ENCODE data around the gene SDHAF3.
"Not testable (repeated sequence)": the region's sequence is repeated elsewhere in the genome, so short reads cannot be mapped to it uniquely, and the experiment has no call there.

SDHAF3 gene

DNA sequence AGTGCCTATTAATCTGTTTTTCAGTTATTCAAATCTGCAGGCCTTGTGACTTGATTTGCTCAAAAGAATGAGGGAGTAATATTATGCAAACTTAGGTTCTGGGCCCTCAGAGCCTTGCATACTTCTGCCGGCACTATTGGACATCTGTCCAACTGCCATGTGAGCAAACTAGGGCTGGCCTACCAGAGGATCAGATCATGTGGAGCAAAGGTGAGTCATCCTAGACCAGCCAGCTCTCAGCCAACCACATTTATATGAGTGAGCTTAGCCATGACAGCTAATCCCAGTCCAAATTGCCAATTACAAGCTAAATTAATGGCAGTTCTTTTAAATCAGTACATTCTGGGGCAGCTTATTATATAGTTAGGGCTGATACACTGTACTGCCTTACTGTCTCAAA lies 69.6 kb downstream of the SDHAF3 start:
- TF ChIP-seq, protein P1, sequence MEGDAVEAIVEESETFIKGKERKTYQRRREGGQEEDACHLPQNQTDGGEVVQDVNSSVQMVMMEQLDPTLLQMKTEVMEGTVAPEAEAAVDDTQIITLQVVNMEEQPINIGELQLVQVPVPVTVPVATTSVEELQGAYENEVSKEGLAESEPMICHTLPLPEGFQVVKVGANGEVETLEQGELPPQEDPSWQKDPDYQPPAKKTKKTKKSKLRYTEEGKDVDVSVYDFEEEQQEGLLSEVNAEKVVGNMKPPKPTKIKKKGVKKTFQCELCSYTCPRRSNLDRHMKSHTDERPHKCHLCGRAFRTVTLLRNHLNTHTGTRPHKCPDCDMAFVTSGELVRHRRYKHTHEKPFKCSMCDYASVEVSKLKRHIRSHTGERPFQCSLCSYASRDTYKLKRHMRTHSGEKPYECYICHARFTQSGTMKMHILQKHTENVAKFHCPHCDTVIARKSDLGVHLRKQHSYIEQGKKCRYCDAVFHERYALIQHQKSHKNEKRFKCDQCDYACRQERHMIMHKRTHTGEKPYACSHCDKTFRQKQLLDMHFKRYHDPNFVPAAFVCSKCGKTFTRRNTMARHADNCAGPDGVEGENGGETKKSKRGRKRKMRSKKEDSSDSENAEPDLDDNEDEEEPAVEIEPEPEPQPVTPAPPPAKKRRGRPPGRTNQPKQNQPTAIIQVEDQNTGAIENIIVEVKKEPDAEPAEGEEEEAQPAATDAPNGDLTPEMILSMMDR (IDR thresholded peaks at IDR 0.05; ENCODE audit: borderline replicate concordance, insufficient read depth, low read depth, low read length), result no peak
- no peak overlapping the region for H3K4me3 ChIP-seq (ENCODE audit: low read depth, low read length)

DNA sequence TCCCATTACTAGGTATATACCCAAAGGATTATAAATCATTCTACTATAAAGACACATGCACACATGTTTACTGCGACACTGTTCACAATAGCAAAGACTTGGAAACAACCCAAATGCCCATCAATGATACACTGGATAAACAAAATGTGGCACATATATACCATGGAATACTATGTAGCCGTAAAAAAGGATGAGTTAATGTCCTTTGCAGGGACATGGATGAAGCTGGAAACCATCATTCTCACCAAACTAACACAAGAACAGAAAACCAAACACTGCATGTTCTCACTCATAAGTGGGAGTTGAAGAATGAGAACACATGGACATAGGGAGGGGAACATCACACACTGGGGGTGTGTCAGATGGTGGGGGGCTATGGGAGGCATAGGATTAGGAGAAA lies 78.7 kb downstream of the SDHAF3 start:
- not testable (repeated sequence) for H3K4me3 ChIP-seq (ENCODE audit: low read depth, low read length)

DNA sequence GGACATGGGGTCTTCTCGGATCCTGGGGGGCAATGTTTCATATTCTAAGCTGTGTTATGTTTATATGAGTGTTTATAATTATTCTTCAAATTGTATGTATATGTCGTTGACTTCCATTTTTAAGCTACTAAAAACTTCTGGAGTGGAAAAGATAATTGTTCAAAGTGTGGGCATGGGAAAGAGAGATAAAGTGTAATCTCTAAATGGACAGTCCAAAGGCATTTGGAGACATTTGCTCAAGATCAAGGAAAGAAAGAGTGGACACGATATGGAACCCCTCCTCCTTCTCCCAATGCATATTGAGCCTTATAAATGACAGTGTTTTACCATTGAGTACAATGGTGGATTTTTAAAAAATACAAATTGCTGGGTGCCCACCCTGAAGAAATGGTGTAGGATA lies 81.1 kb downstream of the SDHAF3 start:
- TF ChIP-seq, protein P1 (IDR thresholded peaks at IDR 0.05; ENCODE audit: borderline replicate concordance, insufficient read depth, low read depth, low read length), result no peak

DNA sequence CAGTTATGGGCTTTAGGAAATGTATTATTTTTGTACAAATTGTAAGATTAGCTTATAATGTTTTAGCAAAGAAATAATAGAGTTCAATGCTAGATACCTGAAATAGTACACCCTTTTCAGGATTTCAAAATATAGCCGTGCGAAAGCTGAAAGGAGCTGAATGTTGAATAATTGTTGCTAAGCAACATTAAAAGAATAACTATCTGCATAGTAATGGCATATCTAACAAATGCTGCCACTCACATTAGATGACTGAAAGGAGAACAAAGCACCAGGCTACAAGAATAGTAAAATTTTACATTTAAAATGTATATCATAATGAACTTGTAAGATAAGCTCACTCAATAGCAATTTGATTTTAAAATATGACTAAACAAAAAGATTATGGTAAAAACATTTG lies 82.5 kb downstream of the SDHAF3 start:
- TF ChIP-seq, protein P1 (IDR thresholded peaks at IDR 0.05; ENCODE audit: borderline replicate concordance, insufficient read depth, low read depth, low read length), result no peak
- no peak overlapping the region for H3K4me3 ChIP-seq (ENCODE audit: low read depth, low read length)

More for the DNA sequence above, 81.1 kb downstream of the SDHAF3 start:
- H3K4me3 ChIP-seq (ENCODE audit: low read depth, low read length), result no peak overlapping the region

DNA sequence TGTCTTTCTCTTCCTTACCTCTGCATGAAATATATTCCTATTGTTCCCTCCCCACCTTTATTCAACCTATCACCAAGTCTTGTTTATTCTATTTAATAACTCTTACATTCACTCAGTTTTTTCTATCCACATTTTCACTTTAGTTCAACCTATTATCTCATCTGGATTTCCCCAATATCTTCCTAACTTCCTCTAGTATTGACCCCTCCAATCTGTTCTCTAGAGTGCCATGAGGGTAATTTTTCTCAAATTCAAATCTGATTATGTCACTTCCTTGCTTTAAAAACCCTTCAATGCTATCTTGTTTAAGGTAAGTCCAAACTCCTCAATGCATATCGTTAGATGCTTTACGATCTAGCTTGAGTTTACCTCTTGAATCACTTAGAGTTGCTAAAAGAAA lies 86.5 kb downstream of the SDHAF3 start:
- TF ChIP-seq, protein P1 (IDR thresholded peaks at IDR 0.05; ENCODE audit: borderline replicate concordance, insufficient read depth, low read depth, low read length), result no peak

DNA sequence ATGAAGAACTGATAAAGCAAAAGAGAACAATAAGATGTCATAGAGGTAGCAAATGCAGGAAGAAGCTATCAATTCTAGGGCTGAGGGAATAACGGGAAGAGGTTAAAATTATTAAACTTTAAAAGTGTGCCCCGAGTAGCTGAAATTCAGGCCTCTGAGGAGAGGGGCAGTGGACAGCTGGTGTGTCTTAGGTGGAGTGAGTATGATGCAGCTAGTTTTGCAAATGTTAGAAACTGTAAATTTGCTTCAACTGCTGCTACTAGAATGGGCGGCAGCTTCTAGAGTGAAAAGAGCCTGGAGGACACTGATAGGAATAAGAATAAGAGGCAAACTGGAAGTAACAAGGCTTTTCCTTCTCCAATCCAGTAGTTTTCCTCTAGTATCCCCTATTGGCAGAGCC lies 87.3 kb downstream of the SDHAF3 start:
- H3K4me3 ChIP-seq (ENCODE audit: low read depth, low read length), result no peak overlapping the region
- TF ChIP-seq, protein P1 (IDR thresholded peaks at IDR 0.05; ENCODE audit: borderline replicate concordance, insufficient read depth, low read depth, low read length), result no peak

More for the DNA sequence above, 86.5 kb downstream of the SDHAF3 start:
- no peak overlapping the region for H3K4me3 ChIP-seq (ENCODE audit: low read depth, low read length)

DNA sequence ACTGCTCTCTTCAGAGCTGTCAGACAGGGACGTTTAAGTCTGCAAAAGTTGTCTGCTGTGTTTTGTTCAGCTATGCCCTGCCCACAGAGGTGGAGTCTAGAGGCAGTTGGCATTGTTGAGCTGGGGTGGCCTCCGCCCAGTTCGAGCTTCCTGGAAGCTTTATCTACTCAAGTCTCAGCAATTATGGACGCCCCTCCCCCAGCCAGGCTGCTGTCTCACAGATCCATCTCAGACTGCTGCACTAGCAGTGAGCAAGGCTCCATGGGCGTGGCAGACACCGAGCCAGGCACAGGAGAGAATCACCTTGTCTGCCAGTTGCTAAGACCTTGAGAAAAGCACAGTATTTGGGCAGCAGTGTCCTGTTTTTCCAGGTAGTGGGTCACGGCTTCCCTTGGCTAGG lies 98.1 kb downstream of the SDHAF3 start:
- H3K4me3 ChIP-seq (ENCODE audit: low read depth, low read length), result no peak overlapping the region
- TF ChIP-seq, protein P1 (IDR thresholded peaks at IDR 0.05; ENCODE audit: borderline replicate concordance, insufficient read depth, low read depth, low read length), result no peak

DNA sequence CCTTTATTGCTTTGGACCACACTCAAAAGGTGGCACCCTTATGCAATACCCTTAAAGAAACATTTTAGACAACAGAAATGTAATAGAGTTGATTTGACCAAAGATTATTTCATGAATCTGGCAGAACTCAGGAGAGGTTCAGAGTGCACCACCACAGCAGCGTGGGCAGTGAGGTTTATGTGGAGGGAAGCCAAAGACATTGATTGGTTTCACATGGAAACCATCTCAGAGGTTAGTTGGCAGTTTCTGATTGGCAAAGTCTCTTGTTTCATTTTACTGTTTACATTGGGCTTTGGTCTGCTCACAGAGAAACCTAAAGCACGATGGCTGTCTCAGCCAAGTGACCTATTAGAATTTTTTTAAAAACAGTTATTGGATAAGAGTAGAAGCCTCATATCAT lies 101.3 kb downstream of the SDHAF3 start:
- H3K4me3 ChIP-seq (ENCODE audit: low read depth, low read length), result no peak overlapping the region
- TF ChIP-seq, protein P1 (IDR thresholded peaks at IDR 0.05; ENCODE audit: borderline replicate concordance, insufficient read depth, low read depth, low read length), result no peak

Data from GM12875 (cell line).